GM10248 (cell line): ENCODE measurements around the gene MED26.

Experiments used
- CTCF ChIA-PET: fragments of 300-600 bp; sonication (Branson Sonifier 250); formaldehyde crosslinking; extraction: SDS; loops from one replicate; lab custom pipeline; 2021; ENCODE audit warnings: antibody characterized with exemption; lab: Yijun Ruan, JAX
- POLR2A ChIA-PET: fragments of 350-650 bp; sonication (Branson Sonifier 250); formaldehyde crosslinking; extraction: SDS; loops from one replicate; lab custom pipeline; 2020; ENCODE audit warnings: antibody characterized with exemption; lab: Yijun Ruan, JAX
- DNase-seq: peaks from one replicate; pipeline ENCODE4 v3.0.0; 2012; ENCODE audit errors: extremely low spot score
- TF ChIP-seq, protein P1 (sequence below): IDR thresholded peaks from 2 replicates; pipeline ENCODE4 v1.5.1; 2012; ENCODE audit warnings: mild to moderate bottlenecking, low read depth; ENCODE audit errors: extremely low read depth, missing control alignments, control extremely low read depth

Gene MED26

DNA sequence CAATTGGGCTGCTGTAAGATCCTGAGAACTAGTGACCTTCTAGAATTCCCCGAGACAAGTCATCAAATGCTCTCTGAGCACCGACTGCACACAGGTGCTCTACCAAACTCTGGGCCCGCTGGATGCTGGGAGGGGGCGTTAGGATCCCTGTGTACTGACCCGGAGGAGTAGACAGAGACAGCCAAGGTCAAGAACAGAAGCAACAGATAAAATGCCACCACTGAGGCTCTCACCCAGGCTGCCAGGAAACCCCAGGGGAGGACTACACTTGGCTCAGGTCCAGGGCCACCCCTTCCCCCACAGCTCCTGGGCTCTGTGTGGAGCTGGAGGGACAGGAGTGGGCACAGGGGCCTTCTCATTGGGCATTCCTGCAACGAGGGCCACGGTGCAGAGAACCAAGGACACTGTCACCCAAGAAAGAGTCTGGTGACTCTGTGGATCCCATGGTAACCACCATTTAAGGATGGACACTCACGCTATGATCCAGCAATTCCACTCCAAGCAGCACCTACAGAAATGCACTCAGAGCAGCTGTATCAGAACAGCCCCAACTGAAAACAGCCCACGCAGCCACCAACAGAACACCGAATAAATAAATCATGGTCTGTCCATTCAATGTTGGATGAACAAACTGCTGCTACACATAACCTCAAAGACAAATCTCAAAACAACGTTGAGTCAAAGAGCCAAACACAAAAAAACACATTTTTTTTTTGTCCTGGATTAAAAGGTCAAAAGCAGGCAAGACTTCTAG, 39.0 kb downstream of the MED26 start:
- ChIA-PET CTCF (interaction anchor here (1.1 to 2.6 kb wide), 5 partner anchors 10 to 39 kb away, joined by 3 to 9 read pairs (median 6); partner anchors contain the start of gene MED26), POLR2A (interaction anchor here (1.1 to 1.5 kb wide), 3 partner anchors 29 to 40 kb away, joined by 3 to 5 read pairs (median 3); no protein-coding TSS in a partner anchor)
- TF ChIP-seq, protein P1, sequence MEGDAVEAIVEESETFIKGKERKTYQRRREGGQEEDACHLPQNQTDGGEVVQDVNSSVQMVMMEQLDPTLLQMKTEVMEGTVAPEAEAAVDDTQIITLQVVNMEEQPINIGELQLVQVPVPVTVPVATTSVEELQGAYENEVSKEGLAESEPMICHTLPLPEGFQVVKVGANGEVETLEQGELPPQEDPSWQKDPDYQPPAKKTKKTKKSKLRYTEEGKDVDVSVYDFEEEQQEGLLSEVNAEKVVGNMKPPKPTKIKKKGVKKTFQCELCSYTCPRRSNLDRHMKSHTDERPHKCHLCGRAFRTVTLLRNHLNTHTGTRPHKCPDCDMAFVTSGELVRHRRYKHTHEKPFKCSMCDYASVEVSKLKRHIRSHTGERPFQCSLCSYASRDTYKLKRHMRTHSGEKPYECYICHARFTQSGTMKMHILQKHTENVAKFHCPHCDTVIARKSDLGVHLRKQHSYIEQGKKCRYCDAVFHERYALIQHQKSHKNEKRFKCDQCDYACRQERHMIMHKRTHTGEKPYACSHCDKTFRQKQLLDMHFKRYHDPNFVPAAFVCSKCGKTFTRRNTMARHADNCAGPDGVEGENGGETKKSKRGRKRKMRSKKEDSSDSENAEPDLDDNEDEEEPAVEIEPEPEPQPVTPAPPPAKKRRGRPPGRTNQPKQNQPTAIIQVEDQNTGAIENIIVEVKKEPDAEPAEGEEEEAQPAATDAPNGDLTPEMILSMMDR = no peak
- no peak for DNase-seq

DNA sequence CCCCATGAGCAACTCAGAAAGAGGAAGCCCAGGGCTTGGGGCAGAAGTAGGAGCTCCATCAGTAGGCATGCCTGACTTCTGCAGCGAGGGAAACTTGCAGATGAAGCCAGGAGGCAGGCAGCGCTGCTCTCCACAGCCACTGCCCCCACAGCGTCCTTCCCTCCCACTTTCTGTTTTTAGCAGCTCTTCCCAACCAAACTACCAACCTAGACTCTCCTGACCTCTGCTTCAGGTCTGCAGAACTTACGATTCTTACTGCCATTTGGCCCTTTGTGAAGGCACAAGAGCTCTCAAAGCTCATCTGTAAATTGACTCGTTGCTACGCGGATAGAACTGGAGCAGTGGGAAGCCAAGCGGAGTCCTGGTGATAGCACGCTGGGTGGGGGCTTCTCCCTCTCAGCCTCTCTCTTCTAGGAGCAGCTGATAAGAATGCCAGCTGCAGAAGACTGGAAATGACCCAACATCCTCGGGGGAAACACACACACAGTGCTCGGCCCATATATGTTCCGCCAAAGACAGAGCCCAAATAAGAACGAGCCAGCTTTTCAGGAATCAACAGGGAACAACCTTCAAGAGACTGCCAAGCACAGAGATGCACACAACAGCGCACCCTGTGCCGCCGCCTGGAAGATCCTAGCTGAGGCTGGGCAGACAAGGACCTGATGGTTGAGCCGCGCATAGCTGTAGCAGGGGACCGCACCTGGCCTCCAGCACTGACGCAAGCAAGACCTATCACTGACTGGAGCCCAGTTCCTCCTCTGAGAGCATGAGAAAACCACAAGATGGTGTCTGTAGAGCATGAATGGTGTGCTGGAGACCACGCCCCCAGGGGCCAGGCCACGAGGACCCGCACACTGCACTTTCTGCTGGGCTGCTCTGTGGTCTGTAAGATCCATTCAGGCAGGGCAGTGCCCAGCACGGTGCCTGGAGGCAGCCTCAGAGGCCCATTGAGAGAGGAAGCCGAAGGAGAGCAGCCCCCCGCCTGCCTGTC, 39.9 kb downstream of the MED26 start:
- peak; percentile 86 for DNase-seq
- CTCF ChIA-PET = interaction anchor here (0.7 to 1.9 kb wide), 8 partner anchors 9 to 40 kb away, joined by 3 to 8 read pairs (median 4); partner anchors contain the start of genes MED26 and SLC35E1
- TF ChIP-seq, protein P1 = peak; percentile 29
- POLR2A ChIA-PET = interaction anchor here (0.6 to 7.1 kb wide), 9 partner anchors 11 to 106 kb away, joined by 3 to 36 read pairs (median 3); partner anchors contain the start of genes MED26 and SLC35E1

DNA sequence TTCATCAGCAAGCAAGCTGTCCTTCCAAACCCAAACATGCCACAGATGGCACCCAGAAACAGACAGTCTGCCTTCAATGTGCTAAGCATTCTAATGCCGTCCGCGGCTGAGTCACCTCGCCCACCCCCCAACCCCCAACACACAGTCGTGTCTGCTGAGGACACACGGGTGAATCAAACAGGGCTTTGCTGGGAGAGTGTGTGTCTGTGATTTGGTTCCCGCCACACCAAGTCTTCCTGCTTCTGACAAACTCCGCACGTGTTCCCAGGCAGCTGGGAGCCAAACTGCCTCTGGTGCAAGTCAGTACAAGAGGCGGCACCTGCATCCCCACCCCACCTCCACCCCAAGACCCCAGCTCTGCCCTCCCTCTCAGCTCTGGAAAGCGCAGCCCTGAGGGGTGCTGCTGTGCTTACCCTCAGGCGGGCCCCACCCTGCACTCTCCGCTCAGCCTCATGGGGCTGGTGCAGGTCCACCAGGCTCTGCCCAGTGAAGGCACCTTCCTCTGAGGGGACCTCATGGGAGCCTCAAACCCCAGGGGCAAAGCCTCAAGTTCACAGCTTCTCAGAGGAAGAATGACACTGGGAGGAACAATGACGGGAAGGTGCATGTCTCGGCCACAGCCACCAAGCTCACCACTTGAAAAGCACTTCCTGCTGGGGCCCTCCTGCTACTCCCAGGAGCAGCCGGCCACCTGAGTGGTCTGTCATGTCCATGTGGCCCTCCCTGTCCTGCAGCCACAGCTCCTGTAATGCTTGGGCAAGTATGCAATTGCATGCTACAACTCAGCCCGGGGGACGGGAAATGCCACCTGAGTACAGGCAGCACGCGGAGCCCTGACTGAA, 40.8 kb downstream of the MED26 start:
- ChIA-PET CTCF (interaction anchor here (0.7 to 1.9 kb wide), 9 partner anchors 10 to 41 kb away, joined by 3 to 8 read pairs (median 4); partner anchors contain the start of genes MED26 and SLC35E1), POLR2A (interaction anchor here (0.5 to 7.1 kb wide), 10 partner anchors 10 to 105 kb away, joined by 3 to 36 read pairs (median 6); partner anchors contain the start of genes MED26 and SLC35E1)
- DNase-seq = peak; percentile 37
- TF ChIP-seq, protein P1 = no peak

DNA sequence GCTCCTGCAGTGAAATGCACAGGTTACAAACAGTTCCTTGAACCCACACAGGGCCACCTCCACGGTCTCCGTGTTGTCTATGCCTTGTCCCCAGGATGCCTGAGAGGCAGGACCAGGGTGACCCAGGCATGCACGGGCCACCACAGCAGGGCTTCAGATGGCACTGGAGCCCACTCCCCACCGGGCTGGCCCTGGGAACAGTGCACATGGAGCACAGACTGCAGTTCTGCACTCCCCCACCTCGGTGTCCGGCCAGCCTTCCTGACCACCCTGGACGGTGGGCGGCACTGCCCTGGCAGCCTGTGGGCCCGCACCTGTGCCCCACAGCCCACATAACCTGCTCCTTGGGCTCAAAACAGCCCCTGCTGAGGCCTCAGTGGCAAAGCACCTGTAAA, 41.5 kb downstream of the MED26 start:
- POLR2A ChIA-PET = interaction anchor here (0.6 to 7.1 kb wide), 3 partner anchors 13 to 58 kb away, joined by 6 to 36 read pairs (median 14); partner anchors contain the start of gene SLC35E1
- TF ChIP-seq, protein P1 = no peak
- CTCF ChIA-PET = interaction anchor here (2.8 kb wide), 1 partner anchor 13 kb away, joined by 11 read pairs; no protein-coding TSS in a partner anchor
- DNase-seq = no peak

DNA sequence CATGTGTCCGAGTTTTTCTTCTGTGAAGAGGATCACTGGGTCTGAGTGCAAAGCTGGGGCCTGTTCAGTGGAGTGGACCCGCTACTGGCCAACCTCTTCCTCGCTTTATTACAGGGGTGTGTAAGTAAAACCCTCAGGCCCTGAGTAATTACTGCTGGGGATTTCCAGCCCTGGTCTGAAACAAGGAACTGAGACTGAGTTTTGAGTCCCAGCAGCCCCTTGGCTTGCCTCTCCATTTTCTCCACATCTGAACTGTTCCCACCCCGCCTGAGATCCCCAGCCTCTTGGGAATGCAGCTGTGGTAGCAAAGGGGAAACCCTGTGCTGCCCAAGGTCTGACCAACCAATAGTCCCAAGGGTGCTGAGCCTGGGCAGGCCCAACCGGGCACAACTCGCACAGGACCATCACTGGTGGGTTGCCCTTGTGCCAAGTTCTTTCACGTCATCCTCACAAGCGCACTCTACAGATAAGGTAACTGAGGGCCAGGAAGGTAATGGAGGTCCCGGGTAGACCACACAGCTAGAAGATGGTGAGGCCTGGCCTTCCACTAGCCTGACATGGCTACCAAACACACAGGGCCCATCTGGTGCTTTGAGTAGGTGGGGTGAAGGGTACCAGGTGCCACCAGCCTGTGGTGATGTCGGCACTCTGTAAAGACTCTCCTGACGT, 42.1 kb downstream of the MED26 start:
- ChIA-PET POLR2A (interaction anchor here (2.8 to 7.1 kb wide), 2 partner anchors 13 to 32 kb away, joined by 14 to 36 read pairs; partner anchors contain the start of gene SLC35E1), CTCF (interaction anchor here (2.4 to 2.8 kb wide), 2 partner anchors 8 to 13 kb away, joined by 7 to 11 read pairs; no protein-coding TSS in a partner anchor)
- TF ChIP-seq, protein P1 = no peak
- peak; percentile 79 for DNase-seq
